Daoy (cell line): ENCODE measurements around the gene DNAH1. TPM values are rescaled to one million over a fixed set of nuclear protein-coding genes. Genes with fewer than 3 reads are reported as not detected.
A peak's percentile ranks its signal among the peaks of the same experiment; 100 is the strongest.
"Not testable (repeated sequence)": the region's sequence is repeated elsewhere in the genome, so short reads cannot be mapped to it uniquely, and the experiment has no call there.

Experiments
- DNase-seq: peaks from one replicate; pipeline ENCODE4 v3.0.0-alpha.2; 2015; ENCODE audit warnings: low read depth
- total RNA-seq: library from RNA; depleted of rRNA; stranded (reverse); fragments of >200 nt; shearing (Covaris generic); gene quantifications from 2 replicates; pipeline ENCODE4 v1.2.3, GENCODE V29; 2014; rRNA removed

The DNAH1 gene
- total RNA-seq, result 0.74 and 1.8 TPM in 2 replicates

DNA sequence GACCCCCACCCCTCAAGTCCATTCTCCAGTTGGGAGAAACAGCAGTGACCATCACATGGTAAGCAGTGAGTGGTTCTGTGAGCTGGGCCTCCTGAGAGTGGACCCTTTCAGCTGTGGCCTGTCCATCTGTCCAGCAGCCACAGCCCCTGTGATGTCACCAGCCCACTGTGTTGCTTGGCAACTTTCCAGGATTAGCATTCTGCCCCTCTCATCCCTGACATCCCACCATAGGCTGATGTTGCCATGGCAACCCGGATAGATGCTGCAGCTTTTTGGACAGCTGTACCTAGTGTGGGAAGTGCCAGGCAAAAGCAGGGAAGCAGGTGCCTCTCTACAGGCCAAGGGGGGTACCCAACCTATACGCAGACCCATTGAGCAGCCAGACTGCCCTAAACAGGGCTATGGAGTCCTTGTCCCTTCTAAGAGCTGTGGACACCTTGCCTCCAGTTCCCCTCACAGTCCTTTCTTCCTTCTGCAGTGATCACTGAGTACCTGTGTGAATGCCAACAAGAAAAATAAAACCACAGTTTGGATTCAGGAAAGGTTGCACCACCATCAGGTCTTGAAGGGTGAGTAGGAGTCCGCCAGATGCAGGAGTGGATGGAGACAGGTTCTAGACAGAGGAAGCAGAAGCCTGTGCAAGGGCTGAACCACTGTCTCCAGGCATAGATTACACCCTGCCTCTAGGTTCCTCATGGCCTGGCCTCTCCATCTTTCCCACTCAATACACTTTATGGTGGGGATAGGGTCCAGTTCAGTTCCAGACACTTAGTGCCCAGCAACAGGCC is at the start of gene DNAH1:
DNAH1 (plus strand) TSS at position 343 of the 788 bp plus-strand sequence. CDS start 6,124 bp downstream, outside the sequence.
- DNase-seq, result no peak

DNA sequence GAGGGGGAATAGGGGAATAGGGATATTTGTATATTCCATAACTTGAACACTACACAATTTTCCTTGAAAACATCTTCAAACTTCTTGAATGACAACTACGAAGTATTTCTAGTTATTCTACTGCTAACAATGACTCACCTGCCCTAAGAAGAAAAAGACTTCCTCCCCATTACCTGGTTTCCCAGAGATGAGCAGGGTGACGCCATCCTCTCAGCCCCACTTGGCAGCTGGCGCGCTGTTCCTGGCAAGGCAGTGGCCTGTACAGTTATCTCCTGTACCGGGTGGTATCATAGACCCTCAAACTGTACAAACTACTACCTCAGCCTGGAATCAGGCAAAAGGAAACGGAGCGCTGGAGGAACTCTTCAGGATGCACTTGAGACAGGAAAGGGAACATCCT is 48.1 kb upstream of the DNAH1 start:
- no peak for DNase-seq

DNA sequence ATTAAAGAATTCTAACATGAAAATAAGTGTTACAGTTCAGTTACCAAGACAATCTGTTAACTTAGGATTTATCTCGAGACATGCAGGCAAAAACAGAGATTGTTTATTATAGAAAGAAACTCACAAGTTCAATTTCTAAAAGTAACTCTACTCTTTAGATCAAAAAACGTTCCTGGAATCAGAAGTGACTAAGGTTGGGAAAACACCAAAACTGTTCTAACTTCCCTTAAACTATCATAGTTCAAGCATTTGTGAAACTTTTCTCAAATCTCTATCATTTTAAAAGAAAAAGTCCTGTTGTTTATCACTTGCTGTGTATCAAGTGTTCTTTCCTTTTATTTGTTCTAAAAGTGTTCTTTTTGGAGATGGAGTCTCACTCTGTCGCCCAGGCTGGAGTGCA is 46.3 kb upstream of the DNAH1 start:
- DNase-seq, result no peak

DNA sequence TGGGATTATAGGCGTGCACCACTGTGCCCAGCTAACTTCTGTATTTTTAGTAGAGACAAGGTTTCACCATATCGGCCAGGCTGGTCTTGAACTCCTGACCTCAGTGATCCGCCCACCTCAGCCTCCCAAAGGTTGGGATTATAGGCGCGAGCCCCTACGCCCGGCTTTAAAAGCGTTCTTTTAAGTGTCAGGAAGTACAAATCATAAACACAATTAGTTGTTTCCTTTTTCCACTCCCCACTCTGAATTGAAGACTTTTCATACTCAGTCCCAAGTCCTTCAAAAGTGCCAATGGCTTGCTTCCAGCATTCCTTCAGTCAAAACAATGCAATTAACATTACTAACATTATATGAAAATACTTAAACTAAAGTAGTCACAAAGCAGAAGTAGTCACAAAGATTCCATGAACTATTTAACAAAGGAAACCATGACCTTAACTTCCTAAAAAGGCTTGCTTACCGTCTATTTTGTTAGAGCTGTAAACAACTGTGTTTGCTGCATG is 45.8 kb upstream of the DNAH1 start:
- no peak for DNase-seq

DNA sequence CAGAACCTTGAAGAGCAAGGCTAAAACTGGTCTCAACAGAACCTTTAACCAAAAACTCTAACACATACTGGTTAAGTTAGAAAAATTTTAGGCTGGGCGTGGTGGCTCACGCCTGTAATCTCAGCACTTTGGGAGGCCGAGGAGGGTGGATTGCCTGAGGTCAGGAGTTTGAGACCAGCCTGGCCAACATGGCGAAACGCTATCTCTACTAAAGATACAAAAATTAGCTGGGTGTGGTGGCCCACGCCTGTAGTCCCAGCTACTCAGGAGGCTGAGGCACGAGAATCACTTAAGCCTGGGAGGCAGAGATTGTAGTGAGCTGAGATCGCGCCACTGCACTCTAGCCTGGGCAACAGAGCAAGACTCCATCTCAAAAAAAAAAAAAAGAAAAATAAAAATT is 43.9 kb upstream of the DNAH1 start:
- DNase-seq, result not testable (repeated sequence)

DNA sequence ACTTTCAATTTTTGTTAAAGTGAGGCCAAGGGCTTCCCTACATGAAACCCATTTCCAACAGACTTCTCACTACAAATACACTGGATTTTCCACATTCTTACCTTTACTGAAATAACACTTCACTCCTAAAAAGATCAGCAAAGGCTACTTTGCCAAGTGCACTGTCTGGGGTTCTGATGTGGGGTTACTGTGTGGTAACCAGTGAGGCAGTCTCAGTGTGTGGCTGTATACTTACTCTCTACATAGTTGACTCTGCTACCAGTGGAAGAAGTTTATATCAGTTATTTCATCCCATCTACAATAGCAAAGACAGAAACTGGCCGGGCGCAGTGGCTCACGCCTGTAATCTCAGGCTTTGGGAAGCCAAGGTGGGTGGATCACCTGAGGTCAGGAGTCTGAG is 43.3 kb upstream of the DNAH1 start:
- DNase-seq, result no peak

DNA sequence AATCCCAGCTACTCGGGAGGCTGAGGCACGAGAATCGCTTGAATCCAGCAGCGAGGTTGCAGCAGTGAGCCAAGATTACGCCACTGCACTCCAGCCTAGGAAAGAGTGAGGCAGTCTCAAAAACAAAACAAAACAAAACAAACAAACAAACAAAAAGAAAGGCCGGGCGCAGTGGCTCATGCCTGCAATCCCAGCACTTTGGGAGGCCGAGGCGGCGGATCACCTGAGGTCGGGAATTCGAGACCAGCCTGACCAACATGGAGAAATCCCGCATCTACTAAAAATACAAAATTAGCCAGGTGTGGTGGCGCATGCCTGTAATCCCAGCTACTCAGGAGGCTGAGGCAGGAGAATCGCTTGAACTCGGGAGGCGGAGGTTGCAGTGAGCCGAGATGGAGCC is 41.3 kb upstream of the DNAH1 start:
- DNase-seq, result not testable (repeated sequence)

DNA sequence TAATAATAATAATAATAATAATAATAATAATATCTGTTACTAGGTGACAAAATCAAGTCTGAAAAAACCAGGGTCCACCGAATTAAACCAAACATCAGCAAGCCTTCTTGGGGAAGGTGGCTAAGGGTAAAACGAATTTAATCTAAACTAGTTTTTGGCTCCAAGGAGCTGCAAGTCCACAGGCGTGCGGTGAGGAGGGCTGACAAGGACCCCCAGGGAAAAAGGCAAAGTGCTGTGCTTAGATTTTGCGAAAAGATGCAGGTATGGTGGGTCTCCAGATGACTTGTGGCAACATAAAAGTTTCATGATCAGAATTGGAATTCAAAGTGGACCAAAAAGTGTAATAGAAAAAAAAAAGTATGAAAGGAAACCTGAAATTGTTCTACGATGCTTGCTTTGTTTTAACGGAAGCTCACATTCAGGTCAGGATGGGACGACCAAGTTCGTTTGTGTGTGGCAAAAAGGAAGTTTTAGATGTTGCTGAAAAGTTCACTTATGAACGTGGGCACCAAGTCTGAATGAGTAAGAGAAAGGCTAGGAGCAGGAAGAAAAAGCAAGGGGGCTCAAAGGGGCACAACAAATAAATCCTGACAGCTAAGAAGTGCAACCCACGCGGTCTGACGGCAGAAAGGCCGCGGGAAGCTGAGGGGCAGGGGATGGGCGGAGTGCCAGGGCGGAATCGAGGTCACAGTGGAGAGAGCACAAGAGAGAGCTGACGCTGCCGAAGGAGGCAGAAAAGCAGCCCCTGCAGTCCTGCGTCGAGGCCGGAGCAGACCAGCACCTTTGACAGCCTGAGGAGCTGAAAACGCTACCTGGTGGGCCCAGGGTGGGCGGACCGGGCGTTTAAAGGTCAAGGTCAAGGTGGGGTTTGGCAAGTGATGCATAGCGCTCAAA is 38.8 kb upstream of the DNAH1 start:
- peak; percentile 73 for DNase-seq

DNA sequence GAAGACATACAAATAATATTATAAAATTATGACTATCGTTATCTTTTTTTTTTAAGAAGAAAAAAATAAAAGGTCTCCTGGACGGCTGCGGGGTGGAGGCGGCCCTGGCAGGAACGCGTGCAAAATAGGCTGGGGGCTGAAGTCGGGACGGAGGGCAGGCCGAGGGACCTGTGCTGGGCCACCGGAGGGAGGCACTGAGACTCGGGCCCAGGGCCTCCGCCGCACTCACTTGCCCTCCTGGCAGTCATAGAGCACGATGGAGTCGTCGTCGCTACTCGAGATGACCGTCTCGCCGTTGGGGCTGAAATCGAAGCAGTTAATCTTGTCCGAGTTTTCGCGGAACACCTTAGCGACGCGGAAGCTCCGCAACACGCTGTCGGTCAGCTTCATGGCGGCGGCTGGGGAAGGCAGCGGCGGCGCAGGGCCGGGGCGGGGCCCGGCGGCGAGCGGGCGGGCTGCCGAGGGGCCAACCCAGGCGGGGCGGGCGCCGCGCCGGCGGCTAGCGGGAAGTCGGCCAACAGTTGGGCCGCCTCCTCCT is 38.1 kb upstream of the DNAH1 start:
- no peak for DNase-seq

DNA sequence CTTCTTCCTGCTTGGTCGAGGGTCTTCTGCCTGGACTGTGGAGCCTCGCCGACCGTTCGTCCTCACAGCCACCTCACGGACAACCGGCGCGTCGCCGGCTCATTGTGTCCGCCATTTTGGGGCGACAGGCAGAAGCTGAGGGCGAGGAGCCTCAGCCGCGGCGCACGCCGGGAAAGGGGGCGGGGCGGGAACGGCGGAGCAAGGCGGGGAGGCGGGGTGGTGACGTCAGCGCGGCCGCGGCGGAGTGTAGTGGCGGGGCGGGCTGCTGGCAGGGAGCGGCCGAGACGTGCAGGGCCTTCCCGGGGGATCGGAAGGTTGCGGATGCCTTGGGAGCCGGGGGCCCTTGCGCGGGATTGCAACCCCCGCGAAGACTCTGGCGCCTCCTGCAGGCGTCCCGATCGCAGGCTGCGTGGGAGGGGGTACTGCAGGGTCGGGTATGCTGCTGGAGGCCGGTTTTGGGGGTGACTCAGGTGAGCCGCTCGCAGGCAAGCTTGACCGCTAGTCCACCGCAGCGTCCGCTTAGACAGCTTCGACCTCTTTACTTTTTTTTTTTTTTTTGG is 37.5 kb upstream of the DNAH1 start, which contains the start of gene WDR82:
WDR82 (minus strand) TSS at position 140 of the 560 bp plus-strand sequence. CDS start 288 bp downstream, outside the sequence.
- peak; percentile 97 for DNase-seq

DNA sequence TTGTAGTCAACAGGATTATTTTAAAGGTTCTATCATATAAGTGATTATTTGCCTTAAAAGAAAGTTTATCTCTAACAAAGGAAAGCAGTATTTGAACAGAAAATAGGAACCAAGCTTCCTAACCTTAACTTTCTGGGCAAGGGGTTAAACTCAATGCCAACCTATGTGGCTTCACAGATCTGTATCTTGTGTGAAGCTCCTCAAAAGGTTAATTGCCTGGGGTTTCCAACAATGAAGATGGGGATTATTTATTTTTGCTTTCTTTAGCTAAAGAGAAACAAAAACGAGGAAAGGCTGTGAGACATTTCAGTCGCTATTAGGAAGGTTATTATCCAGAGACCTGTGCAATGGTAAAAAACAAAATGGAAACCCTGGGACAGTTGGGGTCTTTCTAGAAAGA is 36.5 kb upstream of the DNAH1 start:
- no peak for DNase-seq

DNA sequence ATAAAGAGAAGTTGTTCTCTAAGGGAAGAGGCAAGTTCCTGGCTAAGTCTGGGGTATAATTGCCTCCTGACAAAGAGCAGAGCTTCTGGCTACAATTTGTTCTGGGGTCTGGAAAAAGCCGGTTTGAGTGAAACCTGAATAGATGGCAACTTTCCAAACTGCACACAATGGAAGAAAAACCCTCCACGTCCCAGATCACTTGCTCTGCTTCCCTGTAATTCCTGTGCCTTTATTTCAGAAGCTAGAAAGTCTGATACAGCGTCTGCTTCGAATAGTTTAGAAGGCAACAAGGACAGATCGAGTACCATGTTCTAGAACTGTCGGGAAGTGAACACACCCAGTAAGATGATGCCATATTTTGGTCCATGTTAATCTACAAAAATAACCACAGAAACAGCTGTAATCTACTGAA is 36.1 kb upstream of the DNAH1 start:
- no peak for DNase-seq

DNA sequence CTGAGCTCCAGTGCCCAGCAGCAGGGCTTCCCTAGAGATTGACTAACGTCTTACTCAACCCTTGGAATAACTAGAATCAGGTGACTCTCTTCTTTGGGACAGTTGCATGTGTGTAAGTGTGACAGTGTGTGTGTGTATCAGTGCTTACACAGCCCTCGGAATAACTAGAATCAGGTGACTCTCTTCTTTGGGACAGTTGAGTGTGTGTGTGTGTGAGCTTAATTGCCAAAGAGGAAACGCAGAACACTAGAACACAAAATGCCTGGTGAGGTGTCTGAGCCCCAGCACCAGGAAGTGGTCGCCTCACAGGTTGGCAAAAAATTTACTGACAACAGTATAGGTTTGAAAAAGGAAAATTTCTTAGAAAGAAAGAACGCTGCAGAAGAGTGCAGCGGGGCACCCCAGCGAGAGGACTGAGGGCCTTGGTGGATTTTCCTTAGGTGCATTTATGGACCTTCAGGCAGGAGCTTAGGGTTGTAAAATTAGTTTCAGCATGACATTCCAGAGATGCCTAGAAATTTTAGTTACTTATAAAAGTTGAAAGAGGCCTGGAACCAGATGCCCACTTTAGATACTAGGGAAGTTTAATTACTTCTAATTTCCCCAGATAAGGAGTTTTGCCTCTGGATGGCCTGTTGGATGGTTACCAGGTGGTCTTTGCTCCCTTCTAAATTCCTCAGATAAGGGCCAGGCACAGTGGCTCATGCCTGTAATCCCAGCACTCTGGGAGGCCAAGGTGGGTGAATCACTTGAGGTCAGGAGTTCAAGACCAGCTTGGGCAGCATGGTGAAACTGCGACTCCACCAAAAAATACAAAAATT is 33.9 kb upstream of the DNAH1 start:
- DNase-seq, result no peak

DNA sequence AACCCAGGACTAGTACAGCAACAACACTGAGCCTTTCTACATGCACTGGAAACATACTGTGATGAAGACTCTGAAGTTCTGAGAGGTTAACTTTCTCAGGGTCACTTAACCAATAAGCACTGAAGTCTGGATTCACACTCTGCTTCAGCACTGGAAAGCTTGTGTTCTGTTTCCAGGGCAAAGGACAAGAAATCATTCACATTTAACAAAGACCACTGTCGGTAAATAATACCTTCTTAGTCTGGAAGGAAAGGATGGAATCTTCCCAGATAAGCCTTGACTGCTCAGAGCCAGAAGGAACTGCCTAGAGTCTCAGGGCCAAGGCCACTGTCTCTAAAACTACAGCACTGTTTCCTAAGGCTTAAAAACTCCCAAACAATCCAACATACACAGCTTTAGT is 32.8 kb upstream of the DNAH1 start:
- DNase-seq, result no peak

DNA sequence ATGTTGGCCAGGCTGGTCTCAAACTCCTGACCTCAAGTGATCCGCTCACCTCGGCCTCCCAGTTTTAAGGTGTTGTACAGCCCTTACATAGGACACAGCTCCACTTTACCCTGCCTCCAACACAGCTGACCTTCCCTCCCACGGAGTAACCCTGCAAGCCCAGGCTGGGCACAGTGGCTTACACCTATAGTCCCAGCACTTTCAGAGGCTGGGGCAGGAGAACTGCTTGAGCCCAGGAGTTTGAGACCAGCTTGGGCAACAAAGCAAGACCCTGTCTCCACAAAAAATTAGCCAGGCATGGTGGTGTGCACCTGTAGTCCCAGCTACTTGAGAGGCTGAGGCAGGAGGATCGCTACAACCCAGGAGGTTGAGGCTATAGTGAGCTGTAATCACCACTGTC is 32.1 kb upstream of the DNAH1 start:
- not testable (repeated sequence) for DNase-seq

DNA sequence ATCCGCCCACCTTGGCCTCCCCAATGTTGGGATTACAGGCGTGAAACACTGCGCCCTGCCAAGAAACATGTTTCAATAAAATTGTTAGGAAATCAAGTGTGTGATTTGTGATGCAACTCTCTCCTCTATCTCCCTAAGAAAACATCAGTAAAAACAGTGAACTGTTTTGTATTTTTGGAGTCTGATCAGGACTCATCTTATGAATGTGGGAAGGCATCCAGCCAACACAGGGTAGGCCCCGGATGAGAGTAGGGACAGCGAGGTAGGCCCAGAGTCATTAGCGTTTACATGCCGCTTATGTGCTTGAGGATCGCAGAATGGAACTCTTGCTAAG is 29.4 kb upstream of the DNAH1 start:
- no peak for DNase-seq

DNA sequence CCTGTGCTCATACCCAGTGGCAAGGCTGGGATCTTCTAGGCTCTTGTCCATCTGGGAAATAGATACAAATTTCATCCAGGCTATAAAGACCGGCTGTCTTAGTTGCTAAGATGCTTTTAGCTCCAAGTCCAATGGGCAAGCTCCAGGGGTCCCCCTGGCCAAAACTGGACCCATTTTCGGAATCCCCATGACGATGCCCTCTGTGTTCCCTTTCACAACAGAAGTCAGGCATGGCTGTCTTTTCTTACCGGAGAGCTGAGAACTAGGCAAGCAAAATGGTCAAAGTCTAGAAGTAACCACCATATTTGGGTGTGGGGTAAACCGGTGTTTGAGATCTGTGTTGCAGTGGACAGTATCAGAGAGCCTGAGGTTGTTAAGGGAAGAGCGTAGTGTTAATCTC is 27.4 kb upstream of the DNAH1 start:
- DNase-seq, result no peak

DNA sequence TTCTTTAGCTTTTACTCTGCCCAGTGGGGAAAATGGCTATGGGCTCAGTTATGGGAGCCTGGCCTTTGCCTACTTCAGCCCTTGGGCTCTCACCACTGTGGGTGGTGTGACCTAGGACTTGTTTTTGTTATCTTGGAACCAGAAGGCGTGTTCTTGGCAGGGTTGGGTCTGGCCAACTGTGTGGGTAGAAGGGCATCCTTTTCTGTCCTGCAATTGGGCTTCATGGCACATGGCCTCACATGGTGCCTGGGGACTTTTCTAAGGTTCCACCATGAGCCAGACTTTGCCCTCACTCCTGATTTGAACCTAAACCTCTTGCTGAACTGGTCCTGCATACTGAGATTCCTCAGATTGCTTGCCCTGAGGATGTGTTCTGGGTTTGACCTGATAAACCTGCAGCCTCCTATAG is 26.8 kb upstream of the DNAH1 start:
- no peak for DNase-seq

DNA sequence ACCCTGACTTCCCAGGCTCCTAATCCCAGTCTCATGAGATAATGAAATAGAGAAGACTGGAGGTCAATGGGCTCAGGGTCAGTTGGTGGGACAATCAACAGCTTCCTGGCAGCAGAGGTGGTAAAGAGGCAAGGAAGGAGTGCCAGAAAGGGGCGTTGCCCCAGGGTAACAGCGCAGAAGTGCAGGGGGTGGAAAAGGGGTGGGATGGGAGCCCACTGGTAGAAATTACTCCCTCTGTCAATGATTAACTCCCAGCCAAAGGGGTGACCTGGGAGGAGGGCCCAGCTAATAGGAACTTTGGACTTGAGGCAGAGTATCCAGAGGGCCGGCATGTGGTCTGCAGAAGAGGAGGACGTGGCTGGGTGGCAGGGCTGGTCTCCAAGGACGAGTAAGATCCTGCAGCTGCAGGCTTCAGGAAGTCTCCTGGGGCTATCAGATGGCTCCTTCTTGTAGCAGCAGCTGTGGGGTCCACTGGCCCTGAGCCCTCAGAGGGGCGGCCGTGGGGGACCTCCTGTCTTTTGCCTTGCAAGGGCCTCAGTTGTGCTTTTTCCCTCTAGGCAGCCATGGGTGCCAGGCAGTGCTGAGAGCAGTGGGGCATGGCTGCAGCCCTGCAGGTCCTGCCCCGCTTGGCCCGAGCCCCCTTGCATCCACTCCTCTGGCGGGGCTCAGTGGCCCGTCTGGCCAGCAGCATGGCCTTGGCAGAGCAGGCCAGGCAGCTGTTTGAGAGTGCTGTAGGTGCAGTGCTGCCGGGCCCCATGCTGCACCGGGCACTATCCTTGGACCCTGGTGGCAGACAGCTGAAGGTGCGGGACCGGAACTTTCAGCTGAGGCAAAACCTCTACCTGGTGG is 26.1 kb upstream of the DNAH1 start:
- no peak for DNase-seq
